ENCODE data around the gene GALNT7. TPM values are rescaled to one million over a fixed set of nuclear protein-coding genes. Genes with fewer than 3 reads are reported as not detected.

Gene GALNT7
- total RNA-seq, 1 donor from 2014 or later: 67.8 TPM

DNA sequence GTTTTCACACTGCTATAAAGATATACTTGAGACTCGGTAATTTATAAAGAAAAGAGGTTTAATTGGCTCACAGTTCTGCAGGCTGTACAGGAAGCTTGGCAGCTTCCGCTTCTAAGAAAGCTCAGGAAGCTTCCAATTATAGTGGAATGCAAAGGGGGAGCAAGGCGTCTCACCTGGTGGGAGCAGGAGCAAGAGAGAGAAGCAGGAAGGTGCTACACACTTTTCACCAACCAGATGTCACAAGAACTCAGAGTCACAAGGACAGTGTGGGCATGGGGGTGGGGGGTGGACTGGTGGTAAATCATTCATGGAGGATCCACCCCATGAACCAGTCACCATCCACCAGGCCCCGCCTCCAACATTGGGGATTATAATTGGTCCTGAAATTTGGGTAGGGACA lies 142.8 kb downstream of the GALNT7 start:
- no peak overlapping the region for H3K27ac Mint-ChIP-seq
- H3K27me3 Mint-ChIP-seq: no peaks in the 10 kb centered on the region
- peaks cover 14% of the 10 kb centered on the region for H3K36me3 Mint-ChIP-seq (ENCODE audit: insufficient read depth)
- no peak overlapping the region for H3K4me3 Mint-ChIP-seq (ENCODE audit: low read depth)
- TF ChIP-seq, protein P1, sequence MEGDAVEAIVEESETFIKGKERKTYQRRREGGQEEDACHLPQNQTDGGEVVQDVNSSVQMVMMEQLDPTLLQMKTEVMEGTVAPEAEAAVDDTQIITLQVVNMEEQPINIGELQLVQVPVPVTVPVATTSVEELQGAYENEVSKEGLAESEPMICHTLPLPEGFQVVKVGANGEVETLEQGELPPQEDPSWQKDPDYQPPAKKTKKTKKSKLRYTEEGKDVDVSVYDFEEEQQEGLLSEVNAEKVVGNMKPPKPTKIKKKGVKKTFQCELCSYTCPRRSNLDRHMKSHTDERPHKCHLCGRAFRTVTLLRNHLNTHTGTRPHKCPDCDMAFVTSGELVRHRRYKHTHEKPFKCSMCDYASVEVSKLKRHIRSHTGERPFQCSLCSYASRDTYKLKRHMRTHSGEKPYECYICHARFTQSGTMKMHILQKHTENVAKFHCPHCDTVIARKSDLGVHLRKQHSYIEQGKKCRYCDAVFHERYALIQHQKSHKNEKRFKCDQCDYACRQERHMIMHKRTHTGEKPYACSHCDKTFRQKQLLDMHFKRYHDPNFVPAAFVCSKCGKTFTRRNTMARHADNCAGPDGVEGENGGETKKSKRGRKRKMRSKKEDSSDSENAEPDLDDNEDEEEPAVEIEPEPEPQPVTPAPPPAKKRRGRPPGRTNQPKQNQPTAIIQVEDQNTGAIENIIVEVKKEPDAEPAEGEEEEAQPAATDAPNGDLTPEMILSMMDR (IDR thresholded peaks at IDR 0.05; ENCODE audit: unreplicated experiment): no peak
- H3K9me3 Mint-ChIP-seq (ENCODE audit: low read depth): peaks cover 4% of the 10 kb centered on the region
- DNase-seq (ENCODE audit: low spot score, unreplicated experiment): no peak
- no peaks in the 10 kb centered on the region for H3K4me1 Mint-ChIP-seq (ENCODE audit: low read depth)

DNA sequence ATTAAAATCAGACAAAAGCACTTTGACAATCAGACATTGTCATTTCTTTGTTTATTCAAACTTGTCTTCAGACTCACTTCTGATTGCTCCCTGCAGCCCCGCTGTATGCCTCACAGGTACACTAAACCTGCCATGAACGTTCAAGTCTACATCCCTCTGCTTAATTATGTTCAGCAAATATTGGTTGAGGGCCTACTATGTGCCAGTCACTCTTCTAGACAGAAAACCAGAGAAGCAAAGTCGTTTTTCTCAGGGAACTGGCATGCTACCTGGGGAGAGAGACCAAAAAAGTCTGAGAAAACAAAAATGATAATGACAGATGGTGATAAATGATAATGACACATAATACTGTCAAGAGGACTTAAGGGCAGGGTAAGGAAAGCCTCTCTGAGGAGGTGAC lies 146.1 kb downstream of the GALNT7 start:
- Mint-ChIP-seq H3K27ac (no peak overlapping the region), H3K27me3 (no peaks in the 10 kb centered on the region), H3K4me1 (ENCODE audit: low read depth) (peaks cover 23% of the 10 kb centered on the region), H3K4me3 (ENCODE audit: low read depth) (no peak overlapping the region), H3K9me3 (ENCODE audit: low read depth) (peaks cover 4% of the 10 kb centered on the region), H3K36me3 (ENCODE audit: insufficient read depth) (peaks cover 12% of the 10 kb centered on the region)
- TF ChIP-seq, protein P1 (IDR thresholded peaks at IDR 0.05; ENCODE audit: unreplicated experiment): no peak
- DNase-seq (ENCODE audit: low spot score, unreplicated experiment): no peak

DNA sequence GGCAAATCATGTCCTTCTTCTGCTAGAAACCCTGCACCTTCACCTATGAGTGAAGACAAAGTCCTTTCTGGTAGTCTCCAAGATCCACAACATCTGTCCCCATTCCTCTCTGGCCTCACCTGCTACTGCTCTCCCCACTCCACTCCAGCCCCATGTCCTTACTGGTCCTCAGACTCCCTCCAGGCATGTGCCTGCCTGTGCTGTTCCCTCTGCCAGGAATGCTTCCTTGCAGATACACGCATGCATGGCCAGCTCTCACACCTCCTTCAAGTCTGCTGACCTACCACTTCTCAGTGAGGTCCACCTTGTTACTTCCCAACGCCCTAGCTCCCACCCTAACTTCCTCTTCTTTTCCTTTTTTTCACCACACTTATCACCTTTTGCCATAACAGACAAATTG lies 147.4 kb downstream of the GALNT7 start:
- peaks cover 23% of the 10 kb centered on the region for H3K4me1 Mint-ChIP-seq (ENCODE audit: low read depth)
- H3K36me3 Mint-ChIP-seq (ENCODE audit: insufficient read depth): peaks cover 7% of the 10 kb centered on the region
- no peak overlapping the region for H3K27ac Mint-ChIP-seq
- no peak overlapping the region for H3K4me3 Mint-ChIP-seq (ENCODE audit: low read depth)
- DNase-seq (ENCODE audit: low spot score, unreplicated experiment): no peak
- TF ChIP-seq, protein P1 (IDR thresholded peaks at IDR 0.05; ENCODE audit: unreplicated experiment): no peak
- H3K9me3 Mint-ChIP-seq (ENCODE audit: low read depth): peaks cover 3% of the 10 kb centered on the region
- no peaks in the 10 kb centered on the region for H3K27me3 Mint-ChIP-seq

DNA sequence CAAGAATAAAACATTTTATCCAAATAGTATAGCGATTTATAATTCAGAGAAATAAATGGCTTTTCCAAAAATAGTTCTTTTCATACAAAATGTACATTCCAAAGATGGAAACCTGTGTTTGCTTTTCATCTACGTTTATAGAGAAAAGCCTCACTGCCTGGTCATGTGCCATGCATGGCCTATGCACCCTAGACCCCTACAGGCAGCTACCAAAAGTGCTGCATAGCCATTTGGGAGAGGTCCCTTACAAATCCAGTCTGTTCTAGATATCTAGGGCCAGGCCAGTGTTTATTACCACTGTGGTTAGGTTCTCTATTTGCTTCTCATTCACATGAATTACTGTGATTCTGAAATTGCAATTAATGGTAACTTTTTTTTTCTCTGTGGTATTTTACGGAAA lies 148.4 kb downstream of the GALNT7 start:
- no peak for DNase-seq (ENCODE audit: low spot score, unreplicated experiment)
- TF ChIP-seq, protein P1 (IDR thresholded peaks at IDR 0.05; ENCODE audit: unreplicated experiment): peak; percentile 48
- Mint-ChIP-seq H3K27ac (no peak overlapping the region), H3K4me3 (ENCODE audit: low read depth) (no peak overlapping the region), H3K36me3 (ENCODE audit: insufficient read depth) (peaks cover 5% of the 10 kb centered on the region), H3K4me1 (ENCODE audit: low read depth) (peaks cover 23% of the 10 kb centered on the region), H3K27me3 (no peaks in the 10 kb centered on the region), H3K9me3 (ENCODE audit: low read depth) (no peaks in the 10 kb centered on the region)

DNA sequence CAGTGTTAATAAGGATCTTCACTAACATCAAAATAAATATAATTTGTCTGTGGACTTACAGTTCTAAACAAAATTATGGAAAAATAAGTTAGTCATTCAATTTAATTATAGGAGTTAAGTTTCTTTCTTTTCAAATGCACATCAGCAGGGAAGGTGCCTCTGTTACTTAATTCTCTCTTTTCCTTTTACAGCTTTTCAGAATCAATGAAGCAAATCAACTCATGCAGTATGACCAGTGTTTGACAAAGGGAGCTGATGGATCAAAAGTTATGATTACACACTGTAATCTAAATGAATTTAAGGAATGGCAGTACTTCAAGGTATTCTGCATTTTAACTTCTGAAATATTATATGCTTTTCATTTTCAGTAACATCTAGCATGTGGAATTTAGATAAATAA lies 149.6 kb downstream of the GALNT7 start:
- Mint-ChIP-seq H3K9me3 (ENCODE audit: low read depth) (no peaks in the 10 kb centered on the region), H3K4me3 (ENCODE audit: low read depth) (no peak overlapping the region), H3K27me3 (no peaks in the 10 kb centered on the region), H3K27ac (no peak overlapping the region), H3K36me3 (ENCODE audit: insufficient read depth) (peaks cover 3% of the 10 kb centered on the region), H3K4me1 (ENCODE audit: low read depth) (peaks cover 23% of the 10 kb centered on the region)
- no peak for DNase-seq (ENCODE audit: low spot score, unreplicated experiment)
- TF ChIP-seq, protein P1 (IDR thresholded peaks at IDR 0.05; ENCODE audit: unreplicated experiment): no peak

Measured in progenitor cell of endocrine pancreas (in vitro differentiated cells).